Kidney (tissue), 13 donors: ENCODE data around the gene SMIM45.
A peak's percentile ranks its signal among the peaks of the same experiment; 100 is the strongest.

Source experiments
- DNase-seq, 5 donors: peaks; one replicate each; pipeline ENCODE4 v3.0.0-alpha.2; 2013 to 2020
- FAIRE-seq: peaks from 2 replicates; lab custom pipeline; 2012; peaks lifted over from hg19 to GRCh38; lab: Jason Lieb, UNC
- H3K27ac ChIP-seq, 2 donors: one replicate each; pipeline ENCODE4 v1.7.0; 2013; ENCODE audit warnings: low read depth in 2 of 2, low read length in 2 of 2, inconsistent platforms in 1 of 2
- H3K27me3 ChIP-seq: one replicate; pipeline ENCODE4 v1.7.1; 2013; ENCODE audit warnings: low read length, inconsistent platforms; ENCODE audit not compliant: control insufficient read depth, insufficient read depth
- H3K36me3 ChIP-seq, 3 donors: one replicate each; pipeline versions ENCODE4 v1.7.0 to v1.7.1; 2013; ENCODE audit warnings: low read length in 3 of 3, control low read depth in 1 of 3, inconsistent platforms in 1 of 3; ENCODE audit not compliant: insufficient read depth in 3 of 3, control insufficient read depth in 2 of 3
- H3K4me1 ChIP-seq, 3 donors: one replicate each; pipeline versions ENCODE4 v1.7.0 to v1.7.1; 2013; ENCODE audit warnings: low read length in 3 of 3, inconsistent platforms in 1 of 3, low read depth in 1 of 3; ENCODE audit not compliant: control insufficient read depth in 2 of 3, insufficient read depth in 2 of 3
- H3K4me3 ChIP-seq, 3 donors: one replicate each; pipeline versions ENCODE4 v1.7.0 to v1.8.1; 2013; ENCODE audit warnings: low read length in 3 of 3, control low read depth in 1 of 3, inconsistent platforms in 1 of 3
- H3K9ac ChIP-seq, 3 donors: one replicate each; pipeline versions ENCODE4 v1.7.0 to v1.7.1; 2013; ENCODE audit warnings: low read length in 3 of 3, control low read depth in 1 of 3, inconsistent platforms in 1 of 3
- H3K9me3 ChIP-seq, 3 donors: one replicate each; pipeline versions ENCODE4 v1.7.0 to v1.7.1; 2013; ENCODE audit warnings: low read length in 3 of 3, control low read depth in 1 of 3, inconsistent platforms in 1 of 3; ENCODE audit not compliant: control insufficient read depth in 2 of 3, insufficient read depth in 1 of 3
- CTCF ChIP-seq: IDR thresholded peaks from 3 replicates; pipeline ENCODE4 v1.5.1; 2012; ENCODE audit warnings: mild to moderate bottlenecking, moderate library complexity, borderline replicate concordance; ENCODE audit not compliant: insufficient read depth; ENCODE audit errors: extremely low read depth
- intact Hi-C: fragments of 100-400 bp; cut with DNase I; formaldehyde crosslinking; loops from one replicate; pipeline ENCODE4 v1.11.1; 2022
- donor health status: control.
- donor health status: control.
- donor health status: control.
- donor health status: control.
- donor health status: control.
- donor health status: DM: yes; HTN: yes; CAD: no.
- donor health status: Normal renal cell carcinoma (clear cell type).

The SMIM45 gene

DNA sequence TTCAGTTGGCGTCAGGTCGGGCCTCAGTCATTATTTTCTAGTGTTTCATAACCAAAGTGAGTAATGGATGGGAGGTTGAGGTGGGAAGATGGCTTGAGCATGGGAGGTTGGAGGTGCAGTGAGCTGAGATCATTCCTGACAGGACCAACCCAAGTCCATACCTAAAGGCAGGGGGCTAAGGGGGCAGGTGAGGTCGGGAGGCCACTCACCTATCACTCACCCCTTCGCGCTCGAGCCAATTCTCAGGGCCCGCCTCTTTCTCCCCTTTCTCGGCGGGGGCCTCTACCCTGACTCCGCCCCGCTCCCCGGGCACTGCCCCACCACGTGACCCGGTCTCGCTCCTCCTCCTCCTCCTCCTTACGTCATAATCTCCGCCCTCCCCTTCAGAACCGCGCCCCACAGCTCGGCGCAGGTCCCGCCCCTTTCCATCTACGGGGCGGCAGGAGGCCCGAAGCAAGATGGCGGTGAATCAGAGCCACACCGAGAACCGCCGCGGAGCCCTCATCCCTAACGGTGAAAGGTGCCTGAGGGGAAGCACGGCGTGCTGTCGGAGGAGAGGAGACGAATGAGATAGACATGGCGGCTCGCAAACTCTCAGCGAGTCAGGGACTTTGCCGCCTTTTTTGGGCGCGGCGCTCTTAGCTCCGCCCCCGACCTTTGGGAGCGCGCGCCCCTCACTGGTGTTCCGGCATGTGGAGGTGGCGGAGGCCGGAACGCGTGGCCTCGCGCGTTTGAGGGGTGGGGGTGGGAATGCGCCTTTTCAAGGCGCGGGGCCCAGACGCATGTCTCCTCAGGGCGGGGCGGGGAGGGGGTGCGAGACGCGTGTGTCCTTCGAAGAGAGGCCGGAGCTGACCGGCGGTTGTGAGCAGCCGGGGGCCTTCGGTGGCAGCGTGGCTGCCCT, 46.7 kb downstream of the SMIM45 start, which contains the start of gene WBP2NL:
Gene WBP2NL (plus strand): TSS at position 428 of the 901 bp plus-strand sequence. CDS start 31 bp downstream, at position 459.
- no peak within 1 kb of the TSS for H3K27ac ChIP-seq
- FAIRE-seq (no peak), DNase-seq (peak; percentile 89 to 95 (median 90))
- no peak for TF ChIP-seq CTCF
- no peaks in the 10 kb centered on the region for H3K36me3 ChIP-seq
- H3K4me3 ChIP-seq = peak within 1 kb of the TSS; percentile 70 to 77 (median 74)
- H3K4me1 ChIP-seq = no peaks in the 10 kb centered on the region
- intact Hi-C loops = no loop called here
- no peaks in the 10 kb centered on the region for H3K27me3 ChIP-seq
- H3K9ac ChIP-seq = peak within 1 kb of the TSS in 1 of 3 donors; percentile 39
- H3K9me3 ChIP-seq = no peaks in the 10 kb centered on the region

DNA sequence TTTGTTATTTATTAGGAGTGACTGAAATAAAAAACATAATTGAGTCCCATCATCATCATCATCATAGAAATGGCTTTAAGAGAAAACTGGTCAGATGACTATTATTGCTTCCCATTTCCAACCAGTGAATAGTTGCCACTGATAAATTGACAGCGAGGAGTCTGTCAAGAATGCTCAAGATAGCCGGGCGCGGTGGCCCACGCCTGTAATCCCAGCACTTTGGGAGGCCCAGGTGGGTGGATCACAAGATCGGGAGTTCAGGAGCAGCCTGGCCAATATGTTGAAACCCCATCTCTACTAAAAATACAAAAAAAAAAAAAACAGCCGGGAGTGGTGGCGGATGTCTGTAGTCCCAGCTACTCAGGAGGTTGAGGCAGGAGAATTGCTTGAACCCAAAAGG, 48.5 kb downstream of the SMIM45 start:
- FAIRE-seq (no peak), DNase-seq (no peak)
- Histone ChIP-seq H3K27ac (no peak overlapping the region), H3K9me3 (peaks cover 0 to 2% (median 0%) of the 10 kb centered on the region in 3 donors), H3K36me3 (no peaks in the 10 kb centered on the region), H3K4me3 (no peak overlapping the region), H3K9ac (no peak overlapping the region), H3K27me3 (no peaks in the 10 kb centered on the region), H3K4me1 (no peaks in the 10 kb centered on the region)
- intact Hi-C loops = no loop called here
- TF ChIP-seq CTCF = no peak

- TF ChIP-seq CTCF = no peak
- no peak overlapping the region for H3K27ac ChIP-seq
- intact Hi-C loops = no loop called here
- H3K36me3 ChIP-seq = no peaks in the 10 kb centered on the region
- no peaks in the 10 kb centered on the region for H3K4me1 ChIP-seq
- no peak overlapping the region for H3K9ac ChIP-seq
- H3K27me3 ChIP-seq = no peaks in the 10 kb centered on the region
- H3K9me3 ChIP-seq = peaks cover 0 to 7% (median 0%) of the 10 kb centered on the region in 3 donors
- FAIRE-seq (no peak), DNase-seq (no peak)
- H3K4me3 ChIP-seq = no peak overlapping the region
These were observed 49.2 kb downstream of the SMIM45 start for GRCh38 chr22:42001121-42001520.
